Panc1 (cell line): ENCODE measurements around the gene CDK14. TPM values are rescaled to one million over a fixed set of nuclear protein-coding genes. Genes with fewer than 3 reads are reported as not detected.

Source experiments
- ATAC-seq: fragments of 200-7000 bp; cut with Tn5 transposase; 2 replicates; pipeline ENCODE4 v1.9.1; 2020; ENCODE audit warnings: mild to moderate bottlenecking, moderate library complexity
- BruUV-seq: library from RNA; stranded (reverse); fragments of 400-500 nt; replicated peaks from 2 replicates; lab custom pipeline; 2021; lab: Mats Ljungman, UMichigan
- CTCF ChIA-PET: fragments of 300-600 bp; sonication (Branson Sonifier 250); formaldehyde crosslinking; loops from one replicate; lab custom pipeline; 2022; ENCODE audit warnings: antibody characterized with exemption; lab: Charles Lee
- POLR2A ChIA-PET: fragments of 300-600 bp; sonication (Branson Sonifier 250); formaldehyde crosslinking; loops from one replicate; lab custom pipeline; 2022; ENCODE audit warnings: antibody characterized with exemption; lab: Charles Lee
- DNase-seq: peaks from one replicate; pipeline ENCODE4 v3.0.0-alpha.2; 2010; ENCODE audit warnings: low read depth, low spot score
- H3K27ac ChIP-seq: 2 replicates; pipeline ENCODE4 v1.5.1; 2011; ENCODE audit warnings: mild to moderate bottlenecking, low read length, inconsistent platforms
- H3K27me3 ChIP-seq: fragments of 200-500 bp; sonication (Bioruptor generic); 2 replicates; pipeline ENCODE4 v1.6.0; 2014; ENCODE audit warnings: low read length, inconsistent platforms; ENCODE audit not compliant: control insufficient read depth, insufficient read depth
- H3K36me3 ChIP-seq: fragments of 200-500 bp; sonication (Bioruptor generic); 2 replicates; pipeline ENCODE4 v1.5.1; 2014; ENCODE audit warnings: inconsistent platforms, mild to moderate bottlenecking, low read length, moderate library complexity; ENCODE audit not compliant: control insufficient read depth, insufficient read depth
- H3K4me1 ChIP-seq: 2 replicates; pipeline ENCODE4 v1.5.1; 2011; ENCODE audit warnings: inconsistent platforms, mild to moderate bottlenecking, low read length, moderate library complexity; ENCODE audit not compliant: control insufficient read depth, insufficient read depth
- H3K4me3 ChIP-seq, 2 experiments: 2 replicates each; pipeline ENCODE4 v1.5.1; 2011 to 2012; ENCODE audit warnings: low read depth in 2 of 2, low read length in 2 of 2, mild to moderate bottlenecking in 2 of 2, inconsistent platforms in 1 of 2, moderate library complexity in 1 of 2
- H3K9me3 ChIP-seq: fragments of 200-500 bp; sonication (Bioruptor generic); 2 replicates; pipeline ENCODE4 v1.5.1; 2014; ENCODE audit warnings: low read depth, mild to moderate bottlenecking, inconsistent platforms, low read length, moderate library complexity; ENCODE audit not compliant: control insufficient read depth, insufficient read depth
- CTCF ChIP-seq: fragments of 450-650 bp; IDR thresholded peaks from 2 replicates; pipeline ENCODE4 v1.5.1; 2017; ENCODE audit warnings: mild to moderate bottlenecking
- POLR2AphosphoS5 ChIP-seq: IDR thresholded peaks from 2 replicates; pipeline ENCODE4 v1.6.1; 2012; ENCODE audit warnings: mild to moderate bottlenecking, low read depth, low read length, moderate library complexity
- SIN3A ChIP-seq: IDR thresholded peaks from 2 replicates; pipeline ENCODE4 v1.6.1; 2012; ENCODE audit warnings: low read depth, mild to moderate bottlenecking, low read length, moderate library complexity, borderline replicate concordance; ENCODE audit not compliant: insufficient read depth
- TCF7L2 ChIP-seq: IDR thresholded peaks from 2 replicates; pipeline ENCODE4 v1.6.1; 2011; ENCODE audit warnings: mild to moderate bottlenecking, low read depth, low read length, inconsistent platforms
- in situ Hi-C: cut with HindIII; loops from 2 replicates; pipeline ENCODE4 v1.10.0; 2016; ENCODE audit warnings: low sequenced_read_pairs, low pct_unique_long_range_greater_than_20kb
- intact Hi-C: fragments of 100-400 bp; cut with micrococcal nuclease; formaldehyde crosslinking; loops from one replicate; pipeline ENCODE4 v1.10.0; 2022; ENCODE audit not compliant: unreplicated experiment
- total RNA-seq: library from RNA; stranded (reverse); gene quantifications from one replicate; pipeline ENCODE4 v1.2.1, GENCODE V29; 2021; ENCODE audit not compliant: unreplicated experiment
- TF ChIP-seq, protein P1 (sequence below), 2 experiments: IDR thresholded peaks; 2 replicates each; pipeline ENCODE4 v1.6.1; 2011 to 2012; ENCODE audit warnings: low read depth in 2 of 2, control low read depth in 1 of 2, low read length in 1 of 2, mild to moderate bottlenecking in 1 of 2, moderate library complexity in 1 of 2; ENCODE audit not compliant: insufficient read depth in 1 of 2

Gene CDK14
- total RNA-seq, 1 experiment from 2014 or later: 3.0 TPM

DNA sequence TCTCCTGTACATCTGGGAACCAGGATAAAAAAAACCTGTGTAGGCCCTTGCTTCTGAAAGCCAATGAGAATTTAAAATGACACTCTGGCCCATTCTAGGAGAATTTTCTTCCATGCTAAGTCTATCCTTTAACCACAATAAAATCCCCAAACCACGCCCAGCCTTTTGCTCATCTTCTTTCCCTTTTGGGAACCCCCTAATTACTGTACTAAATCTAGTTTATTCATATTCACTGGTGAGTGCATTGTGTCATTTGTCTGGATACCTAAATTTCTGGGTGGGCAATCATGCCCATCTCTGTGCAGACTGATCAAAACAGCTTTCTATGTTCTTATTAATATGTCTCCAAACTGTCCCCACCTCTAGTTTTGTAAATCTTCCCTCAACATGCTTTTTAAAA is 11.7 kb upstream of the CDK14 start:
- DNase-seq (no peak), ATAC-seq (no peak)
- no peaks in the 10 kb centered on the region for H3K4me1 ChIP-seq
- no peak overlapping the region for H3K27ac ChIP-seq
- TF ChIP-seq POLR2AphosphoS5: no peak
- no peak for TF ChIP-seq TCF7L2
- TF ChIP-seq SIN3A: no peak
- TF ChIP-seq CTCF: no peak
- TF ChIP-seq, protein P1, sequence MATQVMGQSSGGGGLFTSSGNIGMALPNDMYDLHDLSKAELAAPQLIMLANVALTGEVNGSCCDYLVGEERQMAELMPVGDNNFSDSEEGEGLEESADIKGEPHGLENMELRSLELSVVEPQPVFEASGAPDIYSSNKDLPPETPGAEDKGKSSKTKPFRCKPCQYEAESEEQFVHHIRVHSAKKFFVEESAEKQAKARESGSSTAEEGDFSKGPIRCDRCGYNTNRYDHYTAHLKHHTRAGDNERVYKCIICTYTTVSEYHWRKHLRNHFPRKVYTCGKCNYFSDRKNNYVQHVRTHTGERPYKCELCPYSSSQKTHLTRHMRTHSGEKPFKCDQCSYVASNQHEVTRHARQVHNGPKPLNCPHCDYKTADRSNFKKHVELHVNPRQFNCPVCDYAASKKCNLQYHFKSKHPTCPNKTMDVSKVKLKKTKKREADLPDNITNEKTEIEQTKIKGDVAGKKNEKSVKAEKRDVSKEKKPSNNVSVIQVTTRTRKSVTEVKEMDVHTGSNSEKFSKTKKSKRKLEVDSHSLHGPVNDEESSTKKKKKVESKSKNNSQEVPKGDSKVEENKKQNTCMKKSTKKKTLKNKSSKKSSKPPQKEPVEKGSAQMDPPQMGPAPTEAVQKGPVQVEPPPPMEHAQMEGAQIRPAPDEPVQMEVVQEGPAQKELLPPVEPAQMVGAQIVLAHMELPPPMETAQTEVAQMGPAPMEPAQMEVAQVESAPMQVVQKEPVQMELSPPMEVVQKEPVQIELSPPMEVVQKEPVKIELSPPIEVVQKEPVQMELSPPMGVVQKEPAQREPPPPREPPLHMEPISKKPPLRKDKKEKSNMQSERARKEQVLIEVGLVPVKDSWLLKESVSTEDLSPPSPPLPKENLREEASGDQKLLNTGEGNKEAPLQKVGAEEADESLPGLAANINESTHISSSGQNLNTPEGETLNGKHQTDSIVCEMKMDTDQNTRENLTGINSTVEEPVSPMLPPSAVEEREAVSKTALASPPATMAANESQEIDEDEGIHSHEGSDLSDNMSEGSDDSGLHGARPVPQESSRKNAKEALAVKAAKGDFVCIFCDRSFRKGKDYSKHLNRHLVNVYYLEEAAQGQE (IDR thresholded peaks at IDR 0.05; ENCODE audit: insufficient read depth in 1 of 2, low read depth in 2 of 2, low read length in 1 of 2): no peak
- H3K36me3 ChIP-seq: no peaks in the 10 kb centered on the region
- H3K27me3 ChIP-seq: no peaks in the 10 kb centered on the region
- H3K4me3 ChIP-seq: no peak overlapping the region
- ChIA-PET POLR2A (no interaction called here), CTCF (no interaction called here)
- no peaks in the 10 kb centered on the region for H3K9me3 ChIP-seq
- BruUV-seq: no TSS peak
- intact Hi-C loops (no loop called here), in situ Hi-C loops (no loop called here)

- Histone ChIP-seq H3K9me3 (no peaks in the 10 kb centered on the region), H3K4me3 (no peak overlapping the region), H3K36me3 (no peaks in the 10 kb centered on the region), H3K4me1 (no peaks in the 10 kb centered on the region), H3K27ac (no peak overlapping the region), H3K27me3 (no peaks in the 10 kb centered on the region)
- no TSS peak for BruUV-seq
- TF ChIP-seq POLR2AphosphoS5 (no peak), CTCF (no peak), SIN3A (no peak), TCF7L2 (no peak)
- TF ChIP-seq, protein P1 (IDR thresholded peaks at IDR 0.05; ENCODE audit: insufficient read depth in 1 of 2, low read depth in 2 of 2, low read length in 1 of 2): no peak
- no peak for DNase-seq
- ChIA-PET POLR2A (no interaction called here), CTCF (no interaction called here)
- ATAC-seq: no peak
- in situ Hi-C loops (no loop called here), intact Hi-C loops (no loop called here)
These were observed 10.0 kb upstream of the CDK14 start for GRCh38 chr7:90586091-90586490.
